Suprapubic skin (tissue), 4 donors: ENCODE measurements around the gene TAF1B.

Source experiments
- CTCF ChIP-seq, 2 donors: fragments of 200-600 bp in 1 of 2; fragments of 450-650 bp in 1 of 2; sonication (generic) in 1 of 2; IDR thresholded peaks; one replicate each; pipeline ENCODE4 v1.5.1; 2016 to 2019; ENCODE audit warnings: antibody characterized with exemption in 2 of 2, mild to moderate bottlenecking in 1 of 2, moderate library complexity in 1 of 2
- POLR2A ChIP-seq, 2 donors: fragments of 450-650 bp; IDR thresholded peaks; one replicate each; pipeline ENCODE4 v1.6.1; 2017; ENCODE audit warnings: antibody characterized with exemption in 2 of 2, mild to moderate bottlenecking in 2 of 2, moderate library complexity in 2 of 2
- POLR2AphosphoS5 ChIP-seq, 3 donors: sonication (generic); formaldehyde crosslinking; IDR thresholded peaks; one replicate each; pipeline ENCODE4 v1.6.1; 2017; ENCODE audit warnings: antibody characterized with exemption in 3 of 3

DNA sequence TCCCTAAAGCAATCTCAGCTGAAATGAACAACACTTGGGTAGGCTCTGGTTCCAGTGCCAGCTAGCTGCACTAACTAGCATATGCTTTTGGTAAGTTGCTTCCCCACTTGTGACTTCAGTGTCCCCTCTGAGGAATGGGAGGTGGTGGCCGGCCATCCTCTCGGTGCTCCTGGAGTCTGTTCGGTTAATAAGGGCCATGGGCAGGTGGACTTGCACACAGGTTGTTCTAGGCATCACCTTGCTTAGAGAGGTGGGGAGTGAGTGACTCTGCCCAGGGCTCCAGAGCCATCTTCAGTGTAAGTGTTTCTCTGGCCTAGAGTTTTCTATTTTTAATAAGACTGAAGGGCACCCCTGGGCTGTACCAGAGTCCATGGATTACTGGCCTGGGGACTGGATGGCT, 18.8 kb upstream of the TAF1B start:
- TF ChIP-seq POLR2A (IDR thresholded peaks at IDR 0.05) = no peak
- no peak for TF ChIP-seq POLR2AphosphoS5 (IDR thresholded peaks at IDR 0.05)
- TF ChIP-seq CTCF (IDR thresholded peaks at IDR 0.05) = no peak
